ENCODE results near the gene MACROD2.
"Not testable (repeated sequence)": the region's sequence is repeated elsewhere in the genome, so short reads cannot be mapped to it uniquely, and the experiment has no call there.

Gene MACROD2

DNA sequence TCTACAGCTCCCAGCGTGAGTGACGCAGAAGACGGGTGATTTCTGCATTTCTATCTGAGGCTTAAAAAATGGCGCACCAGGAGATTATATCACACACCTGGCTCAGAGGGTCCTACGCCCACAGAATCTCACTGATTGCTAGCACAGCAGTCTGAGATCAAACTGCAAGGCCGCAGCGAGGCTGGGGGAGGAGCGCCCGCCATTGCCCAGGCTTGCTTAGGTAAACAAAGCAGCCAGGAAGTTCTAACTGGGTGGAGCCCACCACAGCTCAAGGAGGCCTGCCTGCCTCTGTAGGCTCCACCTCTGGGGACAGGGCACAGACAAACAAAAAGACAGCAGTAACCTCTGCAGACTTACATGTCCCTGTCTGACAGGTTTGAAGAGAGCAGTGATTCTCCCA lies 275.4 kb downstream of the MACROD2 start:
- H3K36me3 ChIP-seq (ENCODE audit: control insufficient read depth in 1 of 2, insufficient read depth in 2 of 2, low read length in 2 of 2); H3K9me3 ChIP-seq (ENCODE audit: control insufficient read depth in 1 of 2, low read length in 2 of 2); H3K27me3 ChIP-seq (ENCODE audit: low read depth, low read length); H3K4me1 ChIP-seq (ENCODE audit: control insufficient read depth in 1 of 2, insufficient read depth in 2 of 2, low read length in 2 of 2); H3K4me3 ChIP-seq (ENCODE audit: low read depth in 1 of 2, low read length in 2 of 2); H3K27ac ChIP-seq (ENCODE audit: low read length): not testable (repeated sequence)

- Histone ChIP-seq H3K9me3 (ENCODE audit: control insufficient read depth in 1 of 2, low read length in 2 of 2) (no peaks in the 10 kb centered on the region), H3K27me3 (ENCODE audit: low read depth, low read length) (no peaks in the 10 kb centered on the region), H3K36me3 (ENCODE audit: control insufficient read depth in 1 of 2, insufficient read depth in 2 of 2, low read length in 2 of 2) (no peaks in the 10 kb centered on the region), H3K27ac (ENCODE audit: low read length) (no peak overlapping the region), H3K4me1 (ENCODE audit: control insufficient read depth in 1 of 2, insufficient read depth in 2 of 2, low read length in 2 of 2) (no peaks in the 10 kb centered on the region), H3K4me3 (ENCODE audit: low read depth in 1 of 2, low read length in 2 of 2) (no peak overlapping the region)
Measured at GRCh38 chr20:14282140-14282539, 286.8 kb downstream of the MACROD2 start.

DNA sequence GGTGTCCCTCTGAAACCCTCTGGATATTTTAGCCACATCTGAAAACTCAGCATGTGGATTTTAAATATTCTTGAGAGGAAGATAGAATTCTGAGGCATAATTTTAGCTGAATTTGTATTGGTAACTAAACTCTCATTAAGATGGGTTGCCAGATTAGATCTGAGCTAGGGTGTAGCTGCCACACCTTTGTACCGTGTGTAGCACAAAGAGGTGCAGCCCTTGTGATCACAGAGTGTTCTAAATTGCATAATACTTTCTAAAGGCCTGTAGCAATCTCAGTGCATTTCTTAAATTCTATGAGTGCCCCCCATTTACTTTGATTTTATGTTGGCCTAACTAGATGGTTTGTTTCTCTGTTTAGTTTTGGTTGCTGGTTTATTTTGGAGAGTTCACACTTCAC lies 289.1 kb downstream of the MACROD2 start:
- no peaks in the 10 kb centered on the region for H3K27me3 ChIP-seq (ENCODE audit: low read depth, low read length)
- H3K9me3 ChIP-seq (ENCODE audit: control insufficient read depth in 1 of 2, low read length in 2 of 2), result no peaks in the 10 kb centered on the region
- no peak overlapping the region for H3K4me3 ChIP-seq (ENCODE audit: low read depth in 1 of 2, low read length in 2 of 2)
- H3K4me1 ChIP-seq (ENCODE audit: control insufficient read depth in 1 of 2, insufficient read depth in 2 of 2, low read length in 2 of 2), result no peaks in the 10 kb centered on the region
- H3K27ac ChIP-seq (ENCODE audit: low read length), result no peak overlapping the region
- no peaks in the 10 kb centered on the region for H3K36me3 ChIP-seq (ENCODE audit: control insufficient read depth in 1 of 2, insufficient read depth in 2 of 2, low read length in 2 of 2)

- Histone ChIP-seq H3K27me3 (ENCODE audit: low read depth, low read length) (no peaks in the 10 kb centered on the region), H3K4me3 (ENCODE audit: low read depth in 1 of 2, low read length in 2 of 2) (no peak overlapping the region), H3K4me1 (ENCODE audit: control insufficient read depth in 1 of 2, insufficient read depth in 2 of 2, low read length in 2 of 2) (no peaks in the 10 kb centered on the region), H3K36me3 (ENCODE audit: control insufficient read depth in 1 of 2, insufficient read depth in 2 of 2, low read length in 2 of 2) (no peaks in the 10 kb centered on the region), H3K27ac (ENCODE audit: low read length) (no peak overlapping the region), H3K9me3 (ENCODE audit: control insufficient read depth in 1 of 2, low read length in 2 of 2) (no peaks in the 10 kb centered on the region)
Measured at GRCh38 chr20:14288341-14289330, 293.3 kb downstream of the MACROD2 start.

DNA sequence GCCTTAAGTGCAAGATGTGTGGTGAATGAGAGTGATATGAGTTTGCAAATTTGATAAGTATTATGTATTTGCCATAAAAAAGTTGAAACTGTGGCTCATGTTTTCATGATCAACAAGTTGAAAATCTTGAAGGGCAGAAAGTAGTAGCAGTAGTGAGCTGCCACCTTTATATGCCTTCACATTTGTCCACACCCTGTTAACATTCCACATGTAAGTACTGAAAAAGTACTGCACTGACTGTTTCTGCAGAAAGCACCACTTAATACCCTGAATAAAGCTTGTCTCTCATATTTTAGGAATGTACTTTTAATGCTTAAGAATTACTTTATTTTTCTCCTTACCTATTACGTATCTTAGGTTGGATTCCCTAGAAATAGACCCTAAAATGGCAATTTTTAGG lies 296.2 kb downstream of the MACROD2 start:
- Histone ChIP-seq H3K36me3 (ENCODE audit: control insufficient read depth in 1 of 2, insufficient read depth in 2 of 2, low read length in 2 of 2) (no peaks in the 10 kb centered on the region), H3K9me3 (ENCODE audit: control insufficient read depth in 1 of 2, low read length in 2 of 2) (no peaks in the 10 kb centered on the region), H3K27me3 (ENCODE audit: low read depth, low read length) (no peaks in the 10 kb centered on the region), H3K27ac (ENCODE audit: low read length) (no peak overlapping the region), H3K4me3 (ENCODE audit: low read depth in 1 of 2, low read length in 2 of 2) (no peak overlapping the region), H3K4me1 (ENCODE audit: control insufficient read depth in 1 of 2, insufficient read depth in 2 of 2, low read length in 2 of 2) (no peaks in the 10 kb centered on the region)

GRCh38 chr20:14295238-14295637 lies 299.9 kb downstream of the MACROD2 start:
- Histone ChIP-seq H3K36me3 (ENCODE audit: control insufficient read depth in 1 of 2, insufficient read depth in 2 of 2, low read length in 2 of 2) (no peaks in the 10 kb centered on the region), H3K4me1 (ENCODE audit: control insufficient read depth in 1 of 2, insufficient read depth in 2 of 2, low read length in 2 of 2) (no peaks in the 10 kb centered on the region), H3K27ac (ENCODE audit: low read length) (no peak overlapping the region), H3K9me3 (ENCODE audit: control insufficient read depth in 1 of 2, low read length in 2 of 2) (no peaks in the 10 kb centered on the region), H3K27me3 (ENCODE audit: low read depth, low read length) (no peaks in the 10 kb centered on the region), H3K4me3 (ENCODE audit: low read depth in 1 of 2, low read length in 2 of 2) (no peak overlapping the region)

- Histone ChIP-seq H3K4me3 (ENCODE audit: low read depth in 1 of 2, low read length in 2 of 2) (no peak overlapping the region), H3K27me3 (ENCODE audit: low read depth, low read length) (no peaks in the 10 kb centered on the region), H3K9me3 (ENCODE audit: control insufficient read depth in 1 of 2, low read length in 2 of 2) (no peaks in the 10 kb centered on the region), H3K4me1 (ENCODE audit: control insufficient read depth in 1 of 2, insufficient read depth in 2 of 2, low read length in 2 of 2) (no peaks in the 10 kb centered on the region), H3K27ac (ENCODE audit: low read length) (no peak overlapping the region), H3K36me3 (ENCODE audit: control insufficient read depth in 1 of 2, insufficient read depth in 2 of 2, low read length in 2 of 2) (no peaks in the 10 kb centered on the region)
Measured at GRCh38 chr20:14295770-14296309, 300.5 kb downstream of the MACROD2 start.

DNA sequence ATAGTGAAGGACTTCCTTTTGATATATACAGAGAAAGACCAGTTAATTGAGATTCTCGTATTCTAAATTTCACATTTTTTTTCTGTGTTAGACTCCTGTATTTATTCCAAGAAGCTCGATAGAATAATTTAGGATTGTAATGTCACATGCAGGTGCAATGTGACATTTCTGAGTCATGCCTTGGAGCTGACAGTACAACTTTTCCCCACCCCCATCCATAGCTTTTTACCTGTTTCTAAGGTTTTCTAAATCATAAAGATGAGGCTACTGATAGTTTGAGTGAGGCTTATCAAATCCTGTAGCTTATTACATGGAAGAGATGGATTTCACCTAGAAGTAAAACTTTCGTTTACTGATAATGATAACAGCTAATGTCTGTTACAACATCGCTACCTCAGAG lies 304.5 kb downstream of the MACROD2 start:
- H3K36me3 ChIP-seq (ENCODE audit: control insufficient read depth in 1 of 2, insufficient read depth in 2 of 2, low read length in 2 of 2), result no peaks in the 10 kb centered on the region
- no peaks in the 10 kb centered on the region for H3K27me3 ChIP-seq (ENCODE audit: low read depth, low read length)
- H3K4me1 ChIP-seq (ENCODE audit: control insufficient read depth in 1 of 2, insufficient read depth in 2 of 2, low read length in 2 of 2), result no peaks in the 10 kb centered on the region
- no peak overlapping the region for H3K4me3 ChIP-seq (ENCODE audit: low read depth in 1 of 2, low read length in 2 of 2)
- H3K9me3 ChIP-seq (ENCODE audit: control insufficient read depth in 1 of 2, low read length in 2 of 2), result no peaks in the 10 kb centered on the region
- no peak overlapping the region for H3K27ac ChIP-seq (ENCODE audit: low read length)

DNA sequence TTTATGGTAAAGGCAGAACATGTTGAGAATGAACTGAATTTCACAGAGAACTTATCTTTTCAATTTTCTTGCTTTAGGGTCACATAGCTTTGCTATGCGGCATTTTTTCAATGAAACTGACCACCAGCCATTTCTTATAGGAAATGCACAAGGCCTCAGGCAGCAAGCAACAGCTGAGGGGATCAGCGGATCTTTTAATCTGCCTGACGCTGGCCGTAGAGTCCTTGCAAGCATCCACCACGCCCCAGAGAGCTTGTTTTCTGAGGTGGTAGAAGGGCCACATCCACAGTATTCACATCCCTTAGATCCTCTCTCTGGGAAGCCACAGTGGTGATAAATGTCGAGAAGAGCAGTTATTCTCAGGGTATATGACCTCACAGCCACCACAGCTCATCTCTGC lies 307.8 kb downstream of the MACROD2 start:
- Histone ChIP-seq H3K4me3 (ENCODE audit: low read depth in 1 of 2, low read length in 2 of 2) (no peak overlapping the region), H3K9me3 (ENCODE audit: control insufficient read depth in 1 of 2, low read length in 2 of 2) (no peaks in the 10 kb centered on the region), H3K27me3 (ENCODE audit: low read depth, low read length) (no peaks in the 10 kb centered on the region), H3K27ac (ENCODE audit: low read length) (no peak overlapping the region), H3K36me3 (ENCODE audit: control insufficient read depth in 1 of 2, insufficient read depth in 2 of 2, low read length in 2 of 2) (no peaks in the 10 kb centered on the region), H3K4me1 (ENCODE audit: control insufficient read depth in 1 of 2, insufficient read depth in 2 of 2, low read length in 2 of 2) (no peaks in the 10 kb centered on the region)

GRCh38 chr20:14303651-14304050 lies 308.3 kb downstream of the MACROD2 start:
- no peak overlapping the region for H3K27ac ChIP-seq (ENCODE audit: low read length)
- H3K4me1 ChIP-seq (ENCODE audit: control insufficient read depth in 1 of 2, insufficient read depth in 2 of 2, low read length in 2 of 2), result no peaks in the 10 kb centered on the region
- H3K36me3 ChIP-seq (ENCODE audit: control insufficient read depth in 1 of 2, insufficient read depth in 2 of 2, low read length in 2 of 2), result no peaks in the 10 kb centered on the region
- no peaks in the 10 kb centered on the region for H3K27me3 ChIP-seq (ENCODE audit: low read depth, low read length)
- H3K9me3 ChIP-seq (ENCODE audit: control insufficient read depth in 1 of 2, low read length in 2 of 2), result no peaks in the 10 kb centered on the region
- no peak overlapping the region for H3K4me3 ChIP-seq (ENCODE audit: low read depth in 1 of 2, low read length in 2 of 2)

- Histone ChIP-seq H3K36me3 (ENCODE audit: control insufficient read depth in 1 of 2, insufficient read depth in 2 of 2, low read length in 2 of 2) (no peaks in the 10 kb centered on the region), H3K27me3 (ENCODE audit: low read depth, low read length) (no peaks in the 10 kb centered on the region), H3K9me3 (ENCODE audit: control insufficient read depth in 1 of 2, low read length in 2 of 2) (no peaks in the 10 kb centered on the region), H3K4me1 (ENCODE audit: control insufficient read depth in 1 of 2, insufficient read depth in 2 of 2, low read length in 2 of 2) (no peaks in the 10 kb centered on the region), H3K4me3 (ENCODE audit: low read depth in 1 of 2, low read length in 2 of 2) (no peak overlapping the region), H3K27ac (ENCODE audit: low read length) (no peak overlapping the region)
Measured at GRCh38 chr20:14304472-14304871, 309.2 kb downstream of the MACROD2 start.

Measured in muscle layer of duodenum (tissue), 2 donors.